GM19468 (cell line): Measurements from ENCODE around the gene TMEM26.
"Not testable (repeated sequence)": the region's sequence is repeated elsewhere in the genome, so short reads cannot be mapped to it uniquely, and the experiment has no call there.

Experiments
- ATAC-seq: cut with Tn5 transposase; IDR thresholded peaks from one replicate; pipeline ENCODE4 v1.9.1; 2021; ENCODE audit warnings: mild to moderate bottlenecking, moderate library complexity, moderate number of reproducible peaks; ENCODE audit not compliant: unreplicated experiment; ENCODE audit errors: extremely low read depth

TMEM26 gene

DNA sequence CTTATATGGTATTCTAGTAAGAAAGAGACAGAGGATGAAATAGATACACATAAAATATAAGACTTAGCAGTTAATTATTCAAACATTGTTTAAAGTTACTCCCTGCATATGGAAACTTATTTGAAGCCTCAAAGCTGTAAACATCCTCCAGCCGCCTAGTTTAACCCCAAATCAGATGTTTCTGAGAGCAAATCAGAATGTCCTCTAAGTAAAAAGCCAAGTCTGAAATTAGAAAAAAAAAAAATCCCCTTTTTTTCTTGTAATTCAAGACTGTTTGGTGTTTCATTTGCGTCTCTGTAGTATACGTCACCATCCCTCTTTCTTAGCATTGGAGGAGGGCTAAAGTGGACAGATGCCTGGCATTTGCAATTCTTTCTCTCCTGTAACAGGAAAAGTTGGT lies 46.4 kb downstream of the TMEM26 start:
- no peak for ATAC-seq

DNA sequence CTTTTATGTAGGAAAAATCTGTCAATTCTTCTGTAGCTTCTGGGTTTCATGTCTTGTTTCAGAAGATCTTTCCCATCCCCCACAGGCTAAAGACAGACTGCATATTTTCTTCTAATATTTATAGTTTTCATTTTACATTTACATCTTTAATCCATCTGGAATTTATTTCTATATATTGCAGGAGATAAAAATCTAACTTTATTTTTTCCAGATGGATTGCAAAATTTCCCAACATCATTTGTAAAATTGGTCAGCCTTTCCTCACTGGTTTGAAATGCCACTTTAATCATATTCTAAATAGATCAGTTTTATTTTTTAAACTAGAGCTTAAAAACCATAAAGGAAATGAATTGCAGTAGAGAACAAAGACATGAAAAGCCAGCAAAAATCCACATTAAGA lies 46.9 kb downstream of the TMEM26 start:
- ATAC-seq: no peak

DNA sequence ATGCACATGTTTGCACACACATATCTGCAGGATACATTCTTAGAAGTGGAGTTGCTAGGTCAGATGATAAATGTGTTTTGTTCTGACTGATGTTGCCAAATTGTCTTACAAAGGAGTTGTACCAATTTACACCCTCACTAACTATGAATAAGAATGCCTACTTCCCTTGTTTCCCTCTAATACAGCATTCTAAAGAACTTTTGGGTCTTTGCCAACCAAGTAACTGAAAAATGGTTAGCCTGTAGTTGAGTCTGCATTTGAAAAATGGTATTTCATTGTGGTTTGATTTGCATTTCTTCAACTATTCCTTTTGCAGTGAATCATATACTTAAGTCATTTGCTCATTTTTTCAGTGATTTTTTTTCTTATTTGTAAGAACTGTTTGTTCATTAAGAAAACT lies 48.4 kb downstream of the TMEM26 start:
- no peak for ATAC-seq

DNA sequence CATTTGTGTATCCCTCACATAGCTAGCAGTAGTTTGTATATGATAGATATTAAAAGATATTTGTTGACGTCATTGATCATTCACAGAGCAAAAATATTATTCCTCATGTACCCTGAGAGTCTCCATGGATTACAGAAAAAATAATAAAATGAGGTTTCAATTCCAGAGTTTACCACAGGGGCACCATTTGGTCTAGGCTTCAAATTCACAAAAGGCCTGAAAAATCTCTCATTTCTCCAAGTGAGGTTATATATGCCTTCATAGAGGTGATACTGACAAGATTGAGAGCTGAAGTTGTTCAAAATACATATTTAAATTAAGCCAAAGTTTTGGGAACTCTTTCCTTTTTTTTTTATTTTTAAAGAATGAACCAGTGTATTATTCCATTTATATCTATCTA lies 52.7 kb downstream of the TMEM26 start:
- ATAC-seq: no peak

- no peak for ATAC-seq
These were observed 53.8 kb downstream of the TMEM26 start for GRCh38 chr10:61399406-61399805.

- ATAC-seq: no peak
These were observed 54.6 kb downstream of the TMEM26 start for GRCh38 chr10:61398366-61399129.

DNA sequence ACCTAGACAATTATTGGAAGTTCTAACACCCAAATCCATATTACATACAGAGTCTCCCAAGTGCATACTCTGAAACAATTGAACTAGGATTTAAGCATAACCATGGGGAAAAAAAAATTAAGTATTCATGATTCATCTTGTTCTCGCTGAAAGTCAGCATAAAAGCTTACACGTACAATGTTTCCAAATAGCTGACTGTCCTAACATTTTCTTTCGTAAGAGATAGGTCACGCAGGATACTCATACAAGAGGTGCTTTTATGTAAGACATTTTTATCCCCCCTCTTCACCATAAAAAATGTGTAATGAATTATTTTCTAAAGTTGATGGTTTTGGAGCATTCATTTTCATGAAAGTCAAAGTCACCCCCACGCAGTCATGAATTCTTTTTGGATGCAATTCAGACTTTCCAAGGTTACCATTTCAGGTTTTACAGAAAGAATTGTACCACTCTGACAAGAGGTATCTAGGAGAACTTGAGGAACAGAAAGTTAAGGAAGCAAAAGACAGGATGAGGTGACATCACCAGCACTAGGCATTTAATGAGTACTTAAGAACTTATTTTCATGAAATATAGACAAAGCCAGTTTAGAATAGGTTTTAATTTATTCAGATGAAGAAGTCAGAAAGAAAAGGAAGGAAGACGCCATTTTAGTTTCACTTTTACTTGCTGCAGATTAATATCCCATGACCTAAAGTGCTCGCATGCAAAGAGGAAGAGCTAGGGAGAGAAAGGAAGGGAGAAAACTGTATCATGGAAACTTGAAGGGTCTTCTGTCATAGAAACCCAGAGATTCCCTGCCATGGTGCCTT lies 55.8 kb downstream of the TMEM26 start:
- ATAC-seq: no peak

GRCh38 chr10:61391281-61391680 lies 61.9 kb downstream of the TMEM26 start:
- peak; percentile 3 for ATAC-seq

GRCh38 chr10:61390851-61391250 lies 62.3 kb downstream of the TMEM26 start:
- ATAC-seq: peak; percentile 83

DNA sequence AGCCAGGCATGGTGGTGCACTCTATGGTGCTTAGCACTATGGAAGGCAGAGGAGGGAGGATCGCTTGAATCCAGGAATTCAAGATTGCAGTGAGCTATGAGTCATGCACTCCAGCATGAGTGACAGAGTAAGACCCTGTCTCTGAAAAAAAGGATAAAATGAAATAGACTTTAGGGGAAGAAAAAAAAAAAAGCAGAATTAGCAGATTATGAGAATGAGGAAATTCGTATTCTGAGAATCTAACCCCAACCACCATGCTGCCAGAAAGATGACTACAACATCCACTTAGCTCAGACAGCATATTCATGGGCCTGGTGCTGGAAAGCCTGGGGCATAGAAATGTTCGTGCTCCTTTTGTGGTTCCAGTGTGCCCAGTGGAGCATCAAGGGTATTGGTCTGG lies 63.3 kb downstream of the TMEM26 start:
- ATAC-seq: no peak

DNA sequence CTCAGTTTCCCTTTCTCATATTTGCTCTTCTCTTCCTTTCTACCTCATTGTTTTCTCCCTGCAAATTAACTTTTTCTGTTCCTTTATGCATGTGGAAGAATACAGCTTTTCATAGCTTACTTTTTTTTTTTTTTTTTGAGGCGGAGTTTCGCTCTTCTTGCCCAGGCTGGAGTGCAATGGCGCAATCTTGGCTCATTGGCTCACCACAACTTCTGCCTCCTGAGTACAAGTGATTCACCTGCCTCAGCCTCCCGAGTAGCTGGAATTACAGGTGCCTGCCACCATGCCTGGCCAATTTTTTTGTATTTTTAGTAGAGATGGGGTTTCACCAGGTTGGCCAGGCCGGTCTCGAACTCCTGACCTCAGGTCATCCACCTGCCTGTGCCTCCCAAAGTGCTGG lies 64.2 kb downstream of the TMEM26 start:
- not testable (repeated sequence) for ATAC-seq

DNA sequence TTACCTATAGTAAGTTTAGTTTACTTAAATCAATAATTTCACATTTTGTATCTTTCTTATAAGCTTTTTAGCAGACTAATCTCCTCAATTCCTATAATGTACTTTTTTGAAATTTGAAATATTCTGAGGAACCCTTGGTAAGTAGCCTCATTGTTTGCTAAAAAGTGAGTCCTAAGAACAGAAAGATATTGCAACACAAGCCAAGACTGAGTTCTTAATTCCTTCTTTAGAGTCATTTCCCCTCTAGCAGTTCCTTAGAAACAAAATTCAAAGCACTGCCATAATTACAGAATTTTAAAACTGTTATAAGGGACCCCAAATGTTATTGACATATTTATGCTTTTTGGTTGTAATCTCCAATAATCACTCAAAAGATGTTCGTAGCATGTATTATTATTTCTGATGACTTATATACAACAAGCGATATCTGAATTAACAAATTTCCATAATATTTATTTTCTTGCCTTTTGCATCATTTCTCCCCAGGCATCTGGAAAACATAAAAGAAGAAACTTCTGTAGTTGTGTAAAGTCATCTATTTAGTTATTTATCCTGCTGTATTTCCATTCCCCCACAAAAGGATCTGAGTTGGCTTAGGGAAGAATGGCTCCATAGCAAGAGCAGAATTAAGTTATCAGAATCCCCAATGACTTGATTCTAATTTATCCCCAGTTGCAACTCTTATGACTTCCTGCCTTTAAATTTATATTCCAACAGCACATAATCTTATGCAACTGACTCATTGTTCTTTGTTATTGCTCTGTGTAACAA lies 67.8 kb downstream of the TMEM26 start:
- no peak for ATAC-seq

GRCh38 chr10:61381153-61381552 lies 72.0 kb downstream of the TMEM26 start:
- not testable (repeated sequence) for ATAC-seq

- ATAC-seq: no peak
These were observed 74.3 kb downstream of the TMEM26 start for GRCh38 chr10:61378865-61379264.

- ATAC-seq: no peak
These were observed 76.2 kb downstream of the TMEM26 start for GRCh38 chr10:61376908-61377368.

DNA sequence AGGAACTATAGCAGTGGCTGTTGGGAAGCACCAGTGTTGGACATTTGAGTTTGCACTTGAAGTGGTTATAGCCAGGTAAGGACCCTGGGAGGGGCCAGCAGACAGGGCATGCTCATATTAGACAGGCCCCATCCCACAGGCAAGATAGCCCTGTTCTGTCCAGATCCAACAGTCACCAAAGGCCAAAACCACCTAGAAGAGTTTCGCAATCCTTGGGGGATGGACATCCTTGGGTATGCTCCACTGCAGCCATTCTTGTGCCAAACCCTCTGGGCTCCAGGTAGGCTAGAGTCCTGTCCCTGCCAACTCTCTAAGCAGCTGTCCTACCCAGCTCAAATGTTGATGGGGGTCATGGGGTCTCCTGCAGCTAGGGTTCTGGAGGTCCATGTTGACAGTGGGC lies 76.8 kb downstream of the TMEM26 start:
- no peak for ATAC-seq

- ATAC-seq: no peak
These were observed 86.8 kb downstream of the TMEM26 start for GRCh38 chr10:61366365-61366764.

GRCh38 chr10:61364619-61365018 lies 88.6 kb downstream of the TMEM26 start:
- ATAC-seq: no peak

- no peak for ATAC-seq
These were observed 90.2 kb downstream of the TMEM26 start for GRCh38 chr10:61363006-61363405.

- ATAC-seq: no peak
These were observed 93.7 kb downstream of the TMEM26 start for GRCh38 chr10:61359452-61359851.

DNA sequence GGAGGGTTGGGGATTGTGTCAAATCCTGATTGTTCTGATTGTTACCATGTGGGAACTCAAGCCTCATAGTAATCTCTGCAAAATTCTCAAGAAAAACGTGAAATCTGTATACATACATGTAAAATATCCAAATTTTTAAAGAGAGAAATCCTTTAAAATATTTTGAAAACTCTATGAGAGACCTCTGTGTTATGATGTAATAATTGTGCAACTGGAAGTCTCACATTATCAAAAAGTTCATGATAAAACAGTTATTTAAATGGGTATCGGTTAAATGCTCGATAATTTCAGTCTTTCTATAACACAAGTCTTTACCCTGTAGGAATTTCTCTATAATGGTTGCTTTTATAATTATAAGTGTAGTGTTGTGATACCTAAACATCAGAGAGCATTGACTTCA lies 95.5 kb downstream of the TMEM26 start:
- no peak for ATAC-seq
